LNCaP clone FGC (cell line): ENCODE data around the gene CENPX.

ENCODE experiments used
- DNase-seq: peaks from one replicate; pipeline ENCODE4 v3.0.0-alpha.2; 2011; ENCODE audit warnings: low read depth
- H3K4me3 ChIP-seq: 2 replicates; pipeline ENCODE4 v1.5.1; 2011; ENCODE audit warnings: mild to moderate bottlenecking, low read depth, low read length, control low read depth
- CTCF ChIP-seq: IDR thresholded peaks from 2 replicates; pipeline ENCODE4 v1.5.1; 2012; ENCODE audit warnings: mild to moderate bottlenecking; ENCODE audit not compliant: control insufficient read depth, insufficient read depth; ENCODE audit errors: extremely low read depth

Gene CENPX

DNA sequence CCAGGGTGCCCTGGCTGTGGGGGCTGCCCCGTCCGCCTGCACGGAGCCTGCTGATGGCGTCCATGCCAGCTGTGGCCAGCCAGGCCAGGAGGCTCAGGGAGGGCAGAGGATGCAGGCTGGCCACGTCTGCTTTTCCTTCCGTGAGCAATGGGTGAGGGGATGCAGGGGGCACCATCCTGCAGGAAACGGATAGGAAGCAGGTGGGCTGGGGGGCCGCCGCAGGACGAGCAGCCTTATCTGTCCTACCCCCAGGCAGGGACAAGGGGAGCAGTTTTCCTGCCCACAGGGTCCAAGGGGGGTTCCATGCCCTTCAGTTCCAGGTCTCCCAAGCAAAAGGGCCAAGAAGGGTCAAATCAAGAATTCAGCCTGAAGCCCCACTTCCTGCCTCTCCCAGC, 36.2 kb upstream of the CENPX start:
- no peak overlapping the region for H3K4me3 ChIP-seq
- DNase-seq, result no peak
- no peak for TF ChIP-seq CTCF

DNA sequence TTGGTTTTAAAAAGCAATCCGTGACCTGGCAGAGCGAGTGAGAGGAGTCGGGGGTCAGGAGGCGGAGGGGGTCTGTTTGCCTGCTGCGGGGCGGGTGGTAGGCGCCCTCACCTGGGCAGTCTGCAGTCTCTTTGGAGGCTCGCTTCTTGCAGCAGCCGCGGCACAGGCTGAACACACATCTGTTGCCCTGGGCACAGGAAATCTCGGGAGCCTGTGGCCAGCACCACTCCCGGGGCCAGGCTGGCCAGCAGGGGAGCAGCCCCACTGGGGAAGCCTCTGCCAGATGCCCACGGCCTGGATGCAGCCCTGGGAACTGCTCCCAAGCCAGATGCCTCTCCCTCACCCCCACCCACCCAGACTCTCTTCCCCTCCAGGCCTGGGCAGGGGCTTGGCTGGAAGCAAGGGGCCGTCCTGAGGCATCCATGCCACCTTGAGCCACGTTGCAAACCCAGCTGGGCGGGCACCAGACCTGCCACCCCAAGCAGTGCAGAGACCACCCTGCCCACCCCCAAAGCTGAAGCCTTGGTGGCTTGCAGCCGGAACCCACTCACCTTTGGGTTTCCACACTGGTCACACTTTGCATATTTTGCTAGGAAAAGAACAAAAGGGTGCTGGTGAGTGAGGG, 35.7 kb upstream of the CENPX start:
- no peak overlapping the region for H3K4me3 ChIP-seq
- no peak for DNase-seq
- no peak for TF ChIP-seq CTCF

DNA sequence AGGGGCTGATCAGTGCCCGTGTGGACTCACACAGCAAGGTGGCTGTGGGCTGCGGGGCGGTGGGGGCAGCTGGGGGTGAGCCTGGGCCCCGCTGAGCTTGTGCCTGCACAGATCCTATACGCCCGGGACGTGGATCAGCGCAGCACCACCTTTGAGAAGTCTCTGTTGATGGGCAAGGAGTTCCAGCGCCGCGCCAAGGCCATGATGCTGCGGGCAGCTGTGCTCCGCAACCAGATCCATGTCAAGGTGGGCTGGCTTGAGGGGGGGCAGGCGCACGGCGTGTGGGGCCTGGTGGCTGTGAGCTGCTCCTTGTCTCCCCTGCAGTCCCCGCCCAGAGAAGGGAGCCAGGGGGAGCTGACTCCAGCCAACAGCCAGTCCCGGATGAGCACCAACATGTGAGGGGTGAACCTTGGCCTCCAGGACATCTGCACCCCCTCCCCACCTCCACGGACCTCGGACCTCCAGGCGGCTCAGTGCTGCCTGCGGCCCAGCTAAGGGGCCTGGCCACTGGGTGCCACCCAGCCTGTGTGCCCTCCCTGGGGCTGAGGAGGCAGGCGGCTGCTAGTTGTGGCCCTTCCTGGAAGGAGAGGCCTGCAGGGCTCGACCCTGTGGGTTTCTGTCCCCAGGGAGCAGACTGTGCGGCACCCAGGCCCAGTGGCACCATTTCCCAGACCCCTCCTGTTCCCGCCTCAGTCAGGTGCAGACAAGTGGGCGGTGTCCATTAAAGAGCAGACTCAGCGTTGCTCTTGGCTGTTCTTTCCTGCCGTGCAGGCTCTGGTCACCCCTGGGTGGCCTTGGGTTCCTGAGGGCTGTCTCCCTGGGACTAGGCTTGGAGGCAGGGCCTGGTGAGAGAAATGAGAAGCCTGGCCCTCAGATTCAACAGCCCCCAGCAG, 34.3 kb upstream of the CENPX start:
- H3K4me3 ChIP-seq, result no peak overlapping the region
- TF ChIP-seq CTCF, result no peak
- DNase-seq, result no peak

GRCh38 chr17:82055965-82056728, 33.5 kb upstream of the CENPX start:
- DNase-seq, result no peak

DNA sequence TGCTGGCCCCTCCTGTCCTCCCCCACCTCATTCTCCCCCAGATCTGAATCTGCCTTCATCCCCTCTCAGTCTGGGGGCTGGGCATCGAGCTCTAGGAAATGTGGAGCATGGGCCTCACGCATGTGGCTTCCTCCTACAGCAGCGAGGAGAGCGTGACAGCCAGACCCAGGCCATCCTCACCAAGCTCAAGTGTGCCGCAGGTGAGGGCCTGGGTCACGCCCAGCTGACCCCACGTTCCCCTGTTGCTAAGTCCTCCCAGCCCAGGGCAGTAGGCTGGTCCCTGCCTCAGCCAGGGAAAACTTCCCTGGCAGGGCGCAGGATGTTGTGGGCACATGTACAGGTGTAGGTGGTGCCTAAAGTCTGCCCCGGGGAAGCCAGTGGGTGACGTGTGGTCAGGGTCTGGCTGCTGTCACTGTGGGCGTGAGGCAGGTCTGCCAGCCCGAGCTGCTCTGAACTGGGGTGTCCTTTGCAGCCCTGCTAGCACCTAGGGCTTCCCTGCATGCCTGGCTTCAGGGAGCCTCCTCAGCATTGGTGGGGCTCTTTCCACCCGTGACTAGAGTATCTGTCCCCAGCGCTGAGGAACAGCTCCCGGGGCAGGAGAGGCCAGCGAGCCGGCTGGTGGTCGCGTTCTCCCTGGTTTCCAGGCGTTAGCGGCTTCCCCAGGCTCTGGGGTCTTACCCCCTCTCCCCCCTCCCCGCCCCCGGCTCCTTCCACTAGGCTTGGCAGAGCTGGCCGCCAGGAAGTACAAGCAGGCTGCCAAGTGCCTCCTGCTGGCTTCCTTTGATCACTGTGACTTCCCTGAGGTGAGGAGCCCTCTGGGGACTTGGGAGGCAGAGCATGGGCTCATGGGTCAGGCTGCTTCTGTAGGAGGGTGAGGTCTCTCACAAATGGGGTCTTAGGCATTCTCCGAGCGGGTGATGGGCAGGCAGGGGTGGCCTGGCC, 32.6 kb upstream of the CENPX start:
- no peak for TF ChIP-seq CTCF
- no peak overlapping the region for H3K4me3 ChIP-seq
- no peak for DNase-seq

More at GRCh38 chr17:82055965-82056728, 33.5 kb upstream of the CENPX start:
- no peak overlapping the region for H3K4me3 ChIP-seq
- no peak for TF ChIP-seq CTCF
